ENCODE data around the gene PCK2.

Gene PCK2

DNA sequence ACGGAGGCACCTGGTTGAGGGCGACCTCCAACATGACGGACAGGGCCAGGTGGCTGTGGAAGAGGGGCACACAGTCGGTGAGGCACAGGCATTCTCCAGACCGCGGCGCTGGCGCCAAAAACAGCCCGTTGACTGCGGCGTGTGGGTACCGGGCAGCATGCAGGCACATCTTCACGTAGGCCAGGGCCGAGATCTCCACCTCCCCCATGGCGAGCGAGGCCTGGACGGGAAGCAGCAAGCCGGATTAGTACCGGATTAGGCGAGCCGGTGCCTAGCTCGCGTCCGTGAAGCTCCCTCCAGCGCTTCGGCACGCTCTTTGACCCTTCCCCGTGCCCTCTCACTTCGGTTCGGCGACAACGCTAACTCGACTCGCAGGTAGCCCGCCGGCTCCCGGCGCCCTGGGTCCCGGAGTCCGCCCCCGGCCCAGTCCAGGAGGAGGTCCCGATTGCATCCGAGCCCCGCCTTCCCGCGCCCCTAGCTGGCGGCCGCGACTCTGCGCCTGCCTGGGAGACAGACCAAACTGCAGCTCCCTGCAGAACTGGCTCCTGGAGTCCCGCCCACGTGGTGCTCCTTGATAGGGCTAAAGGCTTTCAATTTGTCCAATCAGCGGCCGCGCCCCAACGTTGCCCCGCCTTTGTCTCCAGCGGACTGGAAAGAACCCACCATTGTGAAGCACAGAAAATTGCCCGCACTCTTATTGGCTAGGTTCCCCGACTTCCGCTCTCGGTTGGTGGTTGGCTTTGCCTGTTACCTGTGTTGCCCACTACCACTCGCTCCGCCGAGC is 47.2 kb downstream of the PCK2 start, which contains the start of gene EMC9 (continued):
- TF ChIP-seq, protein P1, sequence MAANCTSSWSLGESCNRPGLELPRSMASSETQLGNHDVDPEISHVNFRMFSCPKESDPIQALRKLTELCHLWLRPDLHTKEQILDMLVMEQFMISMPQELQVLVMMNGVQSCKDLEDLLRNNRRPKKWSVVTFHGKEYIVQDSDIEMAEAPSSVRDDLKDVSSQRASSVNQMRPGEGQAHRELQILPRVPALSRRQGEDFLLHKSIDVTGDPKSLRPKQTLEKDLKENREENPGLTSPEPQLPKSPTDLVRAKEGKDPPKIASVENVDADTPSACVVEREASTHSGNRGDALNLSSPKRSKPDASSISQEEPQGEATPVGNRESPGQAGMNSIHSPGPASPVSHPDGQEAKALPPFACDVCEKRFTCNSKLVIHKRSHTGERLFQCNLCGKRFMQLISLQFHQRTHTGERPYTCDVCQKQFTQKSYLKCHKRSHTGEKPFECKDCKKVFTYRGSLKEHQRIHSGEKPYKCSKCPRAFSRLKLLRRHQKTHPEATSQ (tag by site-specific recombination; IDR thresholded peaks at IDR 0.05), result peak; percentile 75; the same call in 1 of the 2 replicates
- TF ChIP-seq ZNF785 (tag by site-specific recombination; IDR thresholded peaks at IDR 0.05) (peak; percentile 73; the same call in 1 of the 2 replicates), SP7 (tag by site-specific recombination; IDR thresholded peaks at IDR 0.05) (peak; percentile 81), INSM2 (tag by site-specific recombination; IDR thresholded peaks at IDR 0.05) (0 out of 2 replicates have a peak, but pooled peaks have one; percentile 27), ZFHX2 (tag by site-specific recombination; conservative IDR thresholded peaks at IDR 0.05) (peak; percentile 61), ZNF692 (tag by site-specific recombination; IDR thresholded peaks at IDR 0.05) (no peak; the same call in none of the 2 replicates), REPIN1 (tag by site-specific recombination; IDR thresholded peaks at IDR 0.05; ENCODE audit: low read depth) (peak; percentile 77; the same call in 1 of the 2 replicates), ZNF645 (tag by site-specific recombination; IDR thresholded peaks at IDR 0.05) (no peak), ZNF266 (tag by site-specific recombination; IDR thresholded peaks at IDR 0.05; ENCODE audit: low read depth) (no peak), ZNF701 (tag by site-specific recombination; IDR thresholded peaks at IDR 0.05) (no peak), ZNF133 (tag by site-specific recombination; IDR thresholded peaks at IDR 0.05) (no peak), ZNF510 (tag by site-specific recombination; IDR thresholded peaks at IDR 0.05; ENCODE audit: insufficient replicate concordance) (no peak), ZNF704 (tag by site-specific recombination; IDR thresholded peaks at IDR 0.05) (peak; percentile 46; the same call in 1 of the 2 replicates), GLI4 (tag by site-specific recombination; IDR thresholded peaks at IDR 0.05) (0 out of 2 replicates have a peak, but pooled peaks have one; percentile 78), ZSCAN18 (tag by site-specific recombination; IDR thresholded peaks at IDR 0.05) (no peak), ZNF747 (tag by site-specific recombination; IDR thresholded peaks at IDR 0.05) (no peak), SP3 (tag by site-specific recombination; IDR thresholded peaks at IDR 0.05) (peak; percentile 85), ZBTB21 (tag by site-specific recombination; IDR thresholded peaks at IDR 0.05) (no peak), ZNF473 (tag by site-specific recombination; IDR thresholded peaks at IDR 0.05) (no peak)
- TF ChIP-seq, protein P2, sequence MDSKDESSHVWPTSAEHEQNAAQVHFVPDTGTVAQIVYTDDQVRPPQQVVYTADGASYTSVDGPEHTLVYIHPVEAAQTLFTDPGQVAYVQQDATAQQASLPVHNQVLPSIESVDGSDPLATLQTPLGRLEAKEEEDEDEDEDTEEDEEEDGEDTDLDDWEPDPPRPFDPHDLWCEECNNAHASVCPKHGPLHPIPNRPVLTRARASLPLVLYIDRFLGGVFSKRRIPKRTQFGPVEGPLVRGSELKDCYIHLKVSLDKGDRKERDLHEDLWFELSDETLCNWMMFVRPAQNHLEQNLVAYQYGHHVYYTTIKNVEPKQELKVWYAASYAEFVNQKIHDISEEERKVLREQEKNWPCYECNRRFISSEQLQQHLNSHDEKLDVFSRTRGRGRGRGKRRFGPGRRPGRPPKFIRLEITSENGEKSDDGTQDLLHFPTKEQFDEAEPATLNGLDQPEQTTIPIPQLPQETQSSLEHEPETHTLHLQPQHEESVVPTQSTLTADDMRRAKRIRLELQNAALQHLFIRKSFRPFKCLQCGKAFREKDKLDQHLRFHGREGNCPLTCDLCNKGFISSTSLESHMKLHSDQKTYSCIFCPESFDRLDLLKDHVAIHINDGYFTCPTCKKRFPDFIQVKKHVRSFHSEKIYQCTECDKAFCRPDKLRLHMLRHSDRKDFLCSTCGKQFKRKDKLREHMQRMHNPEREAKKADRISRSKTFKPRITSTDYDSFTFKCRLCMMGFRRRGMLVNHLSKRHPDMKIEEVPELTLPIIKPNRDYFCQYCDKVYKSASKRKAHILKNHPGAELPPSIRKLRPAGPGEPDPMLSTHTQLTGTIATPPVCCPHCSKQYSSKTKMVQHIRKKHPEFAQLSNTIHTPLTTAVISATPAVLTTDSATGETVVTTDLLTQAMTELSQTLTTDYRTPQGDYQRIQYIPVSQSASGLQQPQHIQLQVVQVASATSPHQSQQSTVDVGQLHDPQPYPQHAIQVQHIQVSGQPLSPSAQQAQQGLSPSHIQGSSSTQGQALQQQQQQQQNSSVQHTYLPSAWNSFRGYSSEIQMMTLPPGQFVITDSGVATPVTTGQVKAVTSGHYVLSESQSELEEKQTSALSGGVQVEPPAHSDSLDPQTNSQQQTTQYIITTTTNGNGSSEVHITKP (tag by site-specific recombination; IDR thresholded peaks at IDR 0.05), result no peak; the same call in none of the 2 replicates
- TF ChIP-seq, protein P3, sequence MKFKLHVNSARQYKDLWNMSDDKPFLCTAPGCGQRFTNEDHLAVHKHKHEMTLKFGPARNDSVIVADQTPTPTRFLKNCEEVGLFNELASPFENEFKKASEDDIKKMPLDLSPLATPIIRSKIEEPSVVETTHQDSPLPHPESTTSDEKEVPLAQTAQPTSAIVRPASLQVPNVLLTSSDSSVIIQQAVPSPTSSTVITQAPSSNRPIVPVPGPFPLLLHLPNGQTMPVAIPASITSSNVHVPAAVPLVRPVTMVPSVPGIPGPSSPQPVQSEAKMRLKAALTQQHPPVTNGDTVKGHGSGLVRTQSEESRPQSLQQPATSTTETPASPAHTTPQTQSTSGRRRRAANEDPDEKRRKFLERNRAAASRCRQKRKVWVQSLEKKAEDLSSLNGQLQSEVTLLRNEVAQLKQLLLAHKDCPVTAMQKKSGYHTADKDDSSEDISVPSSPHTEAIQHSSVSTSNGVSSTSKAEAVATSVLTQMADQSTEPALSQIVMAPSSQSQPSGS (tag by site-specific recombination; IDR thresholded peaks at IDR 0.05; ENCODE audit: low read depth), result no peak

Measured in HEK293 (cell line).